Kidney epithelial cell (primary cell): ENCODE measurements around the gene ZNF441. TPM values are rescaled to one million over a fixed set of nuclear protein-coding genes. Genes with fewer than 3 reads are reported as not detected.
A peak's percentile ranks its signal among the peaks of the same experiment; 100 is the strongest.
"Not testable (repeated sequence)": the region's sequence is repeated elsewhere in the genome, so short reads cannot be mapped to it uniquely, and the experiment has no call there.

ENCODE experiments used
- DNase-seq: peaks from one replicate; pipeline ENCODE4 v3.0.0-alpha.2; 2010; ENCODE audit warnings: low read depth
- H3K27me3 ChIP-seq: 2 replicates; pipeline ENCODE4 v1.6.0; 2011; ENCODE audit warnings: low read length; ENCODE audit not compliant: control insufficient read depth, insufficient read depth
- H3K36me3 ChIP-seq: 2 replicates; pipeline ENCODE4 v1.5.1; 2011; ENCODE audit warnings: low read length; ENCODE audit not compliant: control insufficient read depth, insufficient read depth
- H3K4me3 ChIP-seq: 2 replicates; pipeline ENCODE4 v1.5.1; 2011; ENCODE audit warnings: low read depth, mild to moderate bottlenecking, control low read depth, low read length
- CTCF ChIP-seq: IDR thresholded peaks from 2 replicates; pipeline ENCODE4 v1.5.1; 2011; ENCODE audit warnings: mild to moderate bottlenecking, moderate library complexity, low read length, control low read depth, inconsistent platforms; ENCODE audit not compliant: insufficient read depth, poor library complexity, severe bottlenecking
- total RNA-seq: library from RNA; depleted of rRNA; stranded (reverse); fragments of >200 nt; gene quantifications from 2 replicates; pipeline ENCODE4 v1.2.3, GENCODE V29; 2015

ZNF441 gene
- total RNA-seq, 1 donor from 2014 or later = 5.1 TPM

- Histone ChIP-seq H3K27me3 (no peaks in the 10 kb centered on the region), H3K36me3 (no peaks in the 10 kb centered on the region), H3K4me3 (peak overlapping the region; percentile 95)
- no peak for TF ChIP-seq CTCF
- no peak for DNase-seq
These were observed 47.9 kb downstream of the ZNF441 start for GRCh38 chr19:11814700-11815035.

- no peaks in the 10 kb centered on the region for H3K27me3 ChIP-seq
- H3K36me3 ChIP-seq = no peaks in the 10 kb centered on the region
- no peak for TF ChIP-seq CTCF
- DNase-seq = no peak
- H3K4me3 ChIP-seq = no peak overlapping the region
These were observed 54.8 kb downstream of the ZNF441 start for GRCh38 chr19:11821474-11822109.

- not testable (repeated sequence) for H3K4me3 ChIP-seq, H3K36me3 ChIP-seq, DNase-seq, H3K27me3 ChIP-seq
These were observed 62.4 kb downstream of the ZNF441 start for GRCh38 chr19:11828957-11829876.

GRCh38 chr19:11832253-11832912 is 65.6 kb downstream of the ZNF441 start:
- TF ChIP-seq CTCF = no peak
- H3K36me3 ChIP-seq = peaks cover 4% of the 10 kb centered on the region
- H3K4me3 ChIP-seq = no peak overlapping the region
- no peak for DNase-seq
- H3K27me3 ChIP-seq = no peaks in the 10 kb centered on the region

GRCh38 chr19:11833541-11833940 is 66.7 kb downstream of the ZNF441 start:
- no peak for DNase-seq
- TF ChIP-seq CTCF = no peak
- Histone ChIP-seq H3K4me3 (no peak overlapping the region), H3K36me3 (peaks cover 4% of the 10 kb centered on the region), H3K27me3 (no peaks in the 10 kb centered on the region)

Other genes starting within 250 kb of the ZNF441 start
- 37.4 and 40.0 TPM in 2 replicates for gene ECSIT, start 237.9 kb upstream of the ZNF441 start, total RNA-seq
- gene CNN1, start 228.1 kb upstream of the ZNF441 start, total RNA-seq = 11.8 and 14.5 TPM in 2 replicates
- 67.3 and 69.6 TPM in 2 replicates for gene ELOF1, start 207.8 kb upstream of the ZNF441 start, total RNA-seq
- 23.4 and 24.8 TPM in 2 replicates for gene ACP5, start 189.4 kb upstream of the ZNF441 start, total RNA-seq
- gene ZNF627, start 169.5 kb upstream of the ZNF441 start, total RNA-seq = 19.6 and 23.1 TPM in 2 replicates
- 4.0 and 6.0 TPM in 2 replicates for gene ZNF823, start 28.1 kb upstream of the ZNF441 start, total RNA-seq
- 0.48 and 4.6 TPM in 2 replicates for gene ZNF491, start 31.5 kb downstream of the ZNF441 start, total RNA-seq
- 5.1 and 5.2 TPM in 2 replicates for gene ZNF440, start 47.3 kb downstream of the ZNF441 start, total RNA-seq
- gene ZNF439, start 81.7 kb downstream of the ZNF441 start, total RNA-seq = 5.3 and 5.5 TPM in 2 replicates
- 15.8 and 19.2 TPM in 2 replicates for gene ZNF69, start 120.8 kb downstream of the ZNF441 start, total RNA-seq
- 4.4 and 4.5 TPM in 2 replicates for gene ZNF700, start 158.1 kb downstream of the ZNF441 start, total RNA-seq
- 0.54 and 1.3 TPM in 2 replicates for gene ZNF763, start 198.0 kb downstream of the ZNF441 start, total RNA-seq